HepG2 (cell line): Measurements from ENCODE around the gene SIT1. TPM values are rescaled to one million over a fixed set of nuclear protein-coding genes. Genes with fewer than 3 reads are reported as not detected.

Experiments used
- CCDC6 ChIP-seq: sonication (generic); formaldehyde crosslinking; IDR thresholded peaks from 2 replicates; pipeline ENCODE4 v1.8.1; 2022; ENCODE audit warnings: mild to moderate bottlenecking, missing genetic modification reagents, moderate library complexity
- HDAC2 ChIP-seq: sonication (generic); formaldehyde crosslinking; IDR thresholded peaks from 2 replicates; pipeline ENCODE4 v1.4.0; 2020; ENCODE audit warnings: missing genetic modification reagents
- HOXA5 ChIP-seq: sonication (generic); formaldehyde crosslinking; IDR thresholded peaks from 2 replicates; pipeline ENCODE4 v1.4.0; 2020; ENCODE audit warnings: missing genetic modification reagents
- MEF2D ChIP-seq: sonication (generic); formaldehyde crosslinking; IDR thresholded peaks from 2 replicates; pipeline ENCODE4 v1.5.1; 2020; ENCODE audit warnings: mild to moderate bottlenecking, missing genetic modification reagents
- PAX8 ChIP-seq: sonication (generic); formaldehyde crosslinking; IDR thresholded peaks from 2 replicates; pipeline ENCODE4 v1.8.0; 2022; ENCODE audit warnings: mild to moderate bottlenecking, missing genetic modification reagents, borderline replicate concordance
- RBM39 ChIP-seq: fragments of 200-400 bp; formaldehyde crosslinking; IDR thresholded peaks from one replicate; pipeline ENCODE4 v1.6.1; 2018; ENCODE audit warnings: antibody characterized with exemption, mild to moderate bottlenecking, low read depth, low read length; ENCODE audit not compliant: poor library complexity, severe bottlenecking
- SAP130 ChIP-seq: IDR thresholded peaks from 2 replicates; pipeline ENCODE4 v1.6.1; 2016; ENCODE audit warnings: low read depth
- ZNF251 ChIP-seq: sonication (generic); formaldehyde crosslinking; IDR thresholded peaks from 2 replicates; pipeline ENCODE4 v1.9.0; 2021; ENCODE audit warnings: mild to moderate bottlenecking, missing genetic modification reagents
- ZNF343 ChIP-seq: sonication (generic); formaldehyde crosslinking; IDR thresholded peaks from 2 replicates; pipeline ENCODE4 v1.4.0; 2020; ENCODE audit warnings: mild to moderate bottlenecking, missing genetic modification reagents
- ZNF501 ChIP-seq: sonication (generic); formaldehyde crosslinking; IDR thresholded peaks from 2 replicates; pipeline ENCODE4 v1.5.1; 2020; ENCODE audit warnings: mild to moderate bottlenecking, moderate library complexity, missing genetic modification reagents
- ZNF619 ChIP-seq: sonication (generic); formaldehyde crosslinking; IDR thresholded peaks from 2 replicates; pipeline ENCODE4 v1.4.0; 2020; ENCODE audit warnings: mild to moderate bottlenecking, missing genetic modification reagents
- ZNF629 ChIP-seq: sonication (generic); formaldehyde crosslinking; conservative IDR thresholded peaks from 2 replicates; pipeline ENCODE4 v1.5.0; 2020; ENCODE audit warnings: missing genetic modification reagents
- ZNF749 ChIP-seq: sonication (generic); formaldehyde crosslinking; IDR thresholded peaks from 2 replicates; pipeline ENCODE4 v1.8.0; 2022; ENCODE audit warnings: mild to moderate bottlenecking, missing genetic modification reagents, moderate library complexity, borderline replicate concordance
- polyA plus RNA-seq, 8 experiments: library from polyadenylated mRNA; depleted of rRNA in 3 of 8; stranded (reverse) in 7 of 8; unstranded in 1 of 8; fragments of >200 nt; fragmentation: Illumina TruSeq in 4 of 8; extraction: Trizol in 4 of 8; gene quantifications; 2 replicates each; pipeline versions ENCODE4 v1.2.1 to v1.2.3, GENCODE V29; 2011 to 2016; ENCODE audit warnings: low read depth in 4 of 8, missing spikeins in 1 of 8, mixed read lengths in 1 of 8; ENCODE audit not compliant: insufficient read depth in 1 of 8
- total RNA-seq, 5 experiments: library from RNA; depleted of rRNA; stranded (reverse); fragments of >200 nt; fragmentation: Illumina TruSeq; extraction: Trizol; gene quantifications; 2 replicates each; pipeline ENCODE4 v1.2.3, GENCODE V29; 2016; ENCODE audit warnings: low read depth in 1 of 5
- TF ChIP-seq, protein P1 (sequence below): sonication (generic); formaldehyde crosslinking; IDR thresholded peaks from 2 replicates; pipeline ENCODE4 v1.8.1; 2023; ENCODE audit warnings: mild to moderate bottlenecking, missing genetic modification reagents
- TF ChIP-seq, protein P2 (sequence below): sonication (generic); formaldehyde crosslinking; IDR thresholded peaks from 2 replicates; pipeline ENCODE4 v1.8.0; 2022; ENCODE audit warnings: mild to moderate bottlenecking, missing genetic modification reagents, borderline replicate concordance
- TF ChIP-seq, protein P3 (sequence below): sonication (generic); formaldehyde crosslinking; IDR thresholded peaks from 2 replicates; pipeline ENCODE4 v1.5.0; 2020; ENCODE audit warnings: missing genetic modification reagents, mild to moderate bottlenecking, borderline replicate concordance
- TF ChIP-seq, protein P4 (sequence below): sonication (generic); formaldehyde crosslinking; IDR thresholded peaks from 2 replicates; pipeline ENCODE4 v1.4.0; 2020; ENCODE audit warnings: mild to moderate bottlenecking, missing genetic modification reagents
- TF ChIP-seq, protein P5 (sequence below): sonication (generic); formaldehyde crosslinking; IDR thresholded peaks from 2 replicates; pipeline ENCODE4 v1.8.0; 2022; ENCODE audit warnings: low read depth, missing genetic modification reagents

The SIT1 gene
- total and polyA plus RNA-seq, 2 of the 13 experiments (the other 11 are each of a cell fraction or from before 2014, with no cell fraction given) = 0.09 to 6.7 TPM

DNA sequence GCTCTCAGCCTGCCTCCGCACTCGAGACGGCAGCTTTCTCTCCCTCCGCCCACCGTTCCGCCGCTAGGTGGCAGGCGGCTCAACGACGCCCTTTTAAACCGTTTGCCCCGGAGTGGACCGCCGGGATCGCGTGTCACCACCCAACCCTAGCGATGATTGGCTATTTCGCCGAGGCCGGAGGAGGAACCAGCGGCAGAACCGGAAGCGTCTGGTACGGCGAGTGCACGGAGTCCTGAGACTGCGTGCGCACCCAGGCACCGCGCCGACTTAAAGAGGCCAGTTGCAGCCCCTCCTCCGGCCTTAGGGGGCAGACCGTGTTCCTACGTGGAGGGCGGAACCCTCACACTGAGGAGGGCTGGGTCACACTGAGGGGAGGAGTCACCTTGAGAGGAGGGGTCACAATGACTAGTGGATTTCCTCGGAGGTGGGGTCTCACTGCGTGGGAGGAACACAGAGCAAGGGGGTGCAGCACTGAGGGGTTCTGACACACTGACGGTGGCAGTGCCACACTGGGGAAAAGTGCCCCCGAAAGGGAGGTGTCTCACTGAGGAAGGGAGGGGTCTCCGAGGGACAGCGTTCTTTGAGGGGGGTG is 46.6 kb downstream of the SIT1 start (continued):
- TF ChIP-seq, protein P1, sequence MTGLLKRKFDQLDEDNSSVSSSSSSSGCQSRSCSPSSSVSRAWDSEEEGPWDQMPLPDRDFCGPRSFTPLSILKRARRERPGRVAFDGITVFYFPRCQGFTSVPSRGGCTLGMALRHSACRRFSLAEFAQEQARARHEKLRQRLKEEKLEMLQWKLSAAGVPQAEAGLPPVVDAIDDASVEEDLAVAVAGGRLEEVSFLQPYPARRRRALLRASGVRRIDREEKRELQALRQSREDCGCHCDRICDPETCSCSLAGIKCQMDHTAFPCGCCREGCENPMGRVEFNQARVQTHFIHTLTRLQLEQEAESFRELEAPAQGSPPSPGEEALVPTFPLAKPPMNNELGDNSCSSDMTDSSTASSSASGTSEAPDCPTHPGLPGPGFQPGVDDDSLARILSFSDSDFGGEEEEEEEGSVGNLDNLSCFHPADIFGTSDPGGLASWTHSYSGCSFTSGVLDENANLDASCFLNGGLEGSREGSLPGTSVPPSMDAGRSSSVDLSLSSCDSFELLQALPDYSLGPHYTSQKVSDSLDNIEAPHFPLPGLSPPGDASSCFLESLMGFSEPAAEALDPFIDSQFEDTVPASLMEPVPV (CRISPR knock-in tag) = peak; percentile 87; the same call in 1 of the 2 replicates
- no peak for TF ChIP-seq ZNF629 (CRISPR knock-in tag)
- peak; percentile 57; the same call in 1 of the 2 replicates for TF ChIP-seq HOXA5 (CRISPR knock-in tag)
- TF ChIP-seq ZNF251 (CRISPR knock-in tag) = no peak
- peak; percentile 51; the same call in 1 of the 2 replicates for TF ChIP-seq PAX8 (CRISPR knock-in tag)
- peak; percentile 64; the same call in 1 of the 2 replicates for TF ChIP-seq ZNF501 (CRISPR knock-in tag)
- TF ChIP-seq ZNF749 (CRISPR knock-in tag) = no peak
- TF ChIP-seq, protein P2, sequence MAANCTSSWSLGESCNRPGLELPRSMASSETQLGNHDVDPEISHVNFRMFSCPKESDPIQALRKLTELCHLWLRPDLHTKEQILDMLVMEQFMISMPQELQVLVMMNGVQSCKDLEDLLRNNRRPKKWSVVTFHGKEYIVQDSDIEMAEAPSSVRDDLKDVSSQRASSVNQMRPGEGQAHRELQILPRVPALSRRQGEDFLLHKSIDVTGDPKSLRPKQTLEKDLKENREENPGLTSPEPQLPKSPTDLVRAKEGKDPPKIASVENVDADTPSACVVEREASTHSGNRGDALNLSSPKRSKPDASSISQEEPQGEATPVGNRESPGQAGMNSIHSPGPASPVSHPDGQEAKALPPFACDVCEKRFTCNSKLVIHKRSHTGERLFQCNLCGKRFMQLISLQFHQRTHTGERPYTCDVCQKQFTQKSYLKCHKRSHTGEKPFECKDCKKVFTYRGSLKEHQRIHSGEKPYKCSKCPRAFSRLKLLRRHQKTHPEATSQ (CRISPR knock-in tag) = peak; percentile 97; the same call in 1 of the 2 replicates
- TF ChIP-seq RBM39 = no peak
- 0 out of 2 replicates have a peak, but pooled peaks have one; percentile 31 for TF ChIP-seq ZNF619 (CRISPR knock-in tag)
- no peak for TF ChIP-seq MEF2D (CRISPR knock-in tag)
- TF ChIP-seq HDAC2 (CRISPR knock-in tag) = peak; percentile 35; the same call in 1 of the 2 replicates
- TF ChIP-seq, protein P3, sequence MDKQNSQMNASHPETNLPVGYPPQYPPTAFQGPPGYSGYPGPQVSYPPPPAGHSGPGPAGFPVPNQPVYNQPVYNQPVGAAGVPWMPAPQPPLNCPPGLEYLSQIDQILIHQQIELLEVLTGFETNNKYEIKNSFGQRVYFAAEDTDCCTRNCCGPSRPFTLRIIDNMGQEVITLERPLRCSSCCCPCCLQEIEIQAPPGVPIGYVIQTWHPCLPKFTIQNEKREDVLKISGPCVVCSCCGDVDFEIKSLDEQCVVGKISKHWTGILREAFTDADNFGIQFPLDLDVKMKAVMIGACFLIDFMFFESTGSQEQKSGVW (CRISPR knock-in tag) = no peak
- TF ChIP-seq, protein P4, sequence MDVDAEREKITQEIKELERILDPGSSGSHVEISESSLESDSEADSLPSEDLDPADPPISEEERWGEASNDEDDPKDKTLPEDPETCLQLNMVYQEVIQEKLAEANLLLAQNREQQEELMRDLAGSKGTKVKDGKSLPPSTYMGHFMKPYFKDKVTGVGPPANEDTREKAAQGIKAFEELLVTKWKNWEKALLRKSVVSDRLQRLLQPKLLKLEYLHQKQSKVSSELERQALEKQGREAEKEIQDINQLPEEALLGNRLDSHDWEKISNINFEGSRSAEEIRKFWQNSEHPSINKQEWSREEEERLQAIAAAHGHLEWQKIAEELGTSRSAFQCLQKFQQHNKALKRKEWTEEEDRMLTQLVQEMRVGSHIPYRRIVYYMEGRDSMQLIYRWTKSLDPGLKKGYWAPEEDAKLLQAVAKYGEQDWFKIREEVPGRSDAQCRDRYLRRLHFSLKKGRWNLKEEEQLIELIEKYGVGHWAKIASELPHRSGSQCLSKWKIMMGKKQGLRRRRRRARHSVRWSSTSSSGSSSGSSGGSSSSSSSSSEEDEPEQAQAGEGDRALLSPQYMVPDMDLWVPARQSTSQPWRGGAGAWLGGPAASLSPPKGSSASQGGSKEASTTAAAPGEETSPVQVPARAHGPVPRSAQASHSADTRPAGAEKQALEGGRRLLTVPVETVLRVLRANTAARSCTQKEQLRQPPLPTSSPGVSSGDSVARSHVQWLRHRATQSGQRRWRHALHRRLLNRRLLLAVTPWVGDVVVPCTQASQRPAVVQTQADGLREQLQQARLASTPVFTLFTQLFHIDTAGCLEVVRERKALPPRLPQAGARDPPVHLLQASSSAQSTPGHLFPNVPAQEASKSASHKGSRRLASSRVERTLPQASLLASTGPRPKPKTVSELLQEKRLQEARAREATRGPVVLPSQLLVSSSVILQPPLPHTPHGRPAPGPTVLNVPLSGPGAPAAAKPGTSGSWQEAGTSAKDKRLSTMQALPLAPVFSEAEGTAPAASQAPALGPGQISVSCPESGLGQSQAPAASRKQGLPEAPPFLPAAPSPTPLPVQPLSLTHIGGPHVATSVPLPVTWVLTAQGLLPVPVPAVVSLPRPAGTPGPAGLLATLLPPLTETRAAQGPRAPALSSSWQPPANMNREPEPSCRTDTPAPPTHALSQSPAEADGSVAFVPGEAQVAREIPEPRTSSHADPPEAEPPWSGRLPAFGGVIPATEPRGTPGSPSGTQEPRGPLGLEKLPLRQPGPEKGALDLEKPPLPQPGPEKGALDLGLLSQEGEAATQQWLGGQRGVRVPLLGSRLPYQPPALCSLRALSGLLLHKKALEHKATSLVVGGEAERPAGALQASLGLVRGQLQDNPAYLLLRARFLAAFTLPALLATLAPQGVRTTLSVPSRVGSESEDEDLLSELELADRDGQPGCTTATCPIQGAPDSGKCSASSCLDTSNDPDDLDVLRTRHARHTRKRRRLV (CRISPR knock-in tag) = peak; percentile 78; the same call in 1 of the 2 replicates
- peak; percentile 92 for TF ChIP-seq SAP130 (CRISPR knock-in tag)
- TF ChIP-seq ZNF343 (CRISPR knock-in tag) = 0 out of 2 replicates have a peak, but pooled peaks have one; percentile 64
- TF ChIP-seq, protein P5, sequence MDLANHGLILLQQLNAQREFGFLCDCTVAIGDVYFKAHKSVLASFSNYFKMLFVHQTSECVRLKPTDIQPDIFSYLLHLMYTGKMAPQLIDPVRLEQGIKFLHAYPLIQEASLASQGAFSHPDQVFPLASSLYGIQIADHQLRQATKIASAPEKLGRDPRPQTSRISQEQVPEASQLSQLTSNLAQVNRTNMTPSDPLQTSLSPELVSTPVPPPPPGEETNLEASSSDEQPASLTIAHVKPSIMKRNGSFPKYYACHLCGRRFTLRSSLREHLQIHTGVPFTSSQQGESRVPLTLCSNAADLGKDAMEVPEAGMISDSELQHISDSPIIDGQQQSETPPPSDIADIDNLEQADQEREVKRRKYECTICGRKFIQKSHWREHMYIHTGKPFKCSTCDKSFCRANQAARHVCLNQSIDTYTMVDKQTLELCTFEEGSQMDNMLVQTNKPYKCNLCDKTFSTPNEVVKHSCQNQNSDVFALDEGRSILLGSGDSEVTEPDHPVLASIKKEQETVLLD (CRISPR knock-in tag) = peak; percentile 70; the same call in 1 of the 2 replicates
- peak; percentile 6; the same call in 1 of the 2 replicates for TF ChIP-seq CCDC6 (CRISPR knock-in tag)
